RCC 7860 (cell line): ENCODE data around the gene ERMAP.
"Not testable (repeated sequence)": the region's sequence is repeated elsewhere in the genome, so short reads cannot be mapped to it uniquely, and the experiment has no call there.

Experiments
- DNase-seq: peaks from one replicate; pipeline ENCODE4 v3.0.0-alpha.2; 2015; ENCODE audit warnings: low spot score
- FAIRE-seq: peaks from 2 replicates; lab custom pipeline; 2012; peaks lifted over from hg19 to GRCh38; lab: Jason Lieb, UNC

ERMAP gene

GRCh38 chr1:42844592-42845140 is 27.7 kb downstream of the ERMAP start:
- FAIRE-seq (no peak), DNase-seq (no peak)

GRCh38 chr1:42845193-42845592 is 28.3 kb downstream of the ERMAP start:
- FAIRE-seq = no peak

GRCh38 chr1:42845866-42846256 is 28.9 kb downstream of the ERMAP start:
- DNase-seq = no peak
- FAIRE-seq = no peak

More at GRCh38 chr1:42845193-42845592, 28.3 kb downstream of the ERMAP start:
- no peak for DNase-seq

GRCh38 chr1:42846257-42847110 is 29.6 kb downstream of the ERMAP start, which contains the start of gene ZNF691:
Gene ZNF691 (plus strand): TSS chr1:42846613. CDS start chr1:42849659, 3,046 bp downstream.
- peak; percentile 87 for FAIRE-seq
- peak; percentile 95 for DNase-seq

GRCh38 chr1:42847111-42847595 is 30.2 kb downstream of the ERMAP start:
- FAIRE-seq = no peak
- DNase-seq = no peak

- DNase-seq (no peak), FAIRE-seq (no peak)
Observed at GRCh38 chr1:42847721-42848460, 31.0 kb downstream of the ERMAP start.

- DNase-seq (no peak), FAIRE-seq (no peak)
Observed at GRCh38 chr1:42848823-42849537, 32.1 kb downstream of the ERMAP start.

GRCh38 chr1:42849944-42850343 is 33.0 kb downstream of the ERMAP start:
- DNase-seq (no peak), FAIRE-seq (no peak)

GRCh38 chr1:42851420-42851819 is 34.5 kb downstream of the ERMAP start:
- FAIRE-seq (no peak), DNase-seq (no peak)

- DNase-seq = no peak
- FAIRE-seq = no peak
Observed at GRCh38 chr1:42851960-42852607, 35.2 kb downstream of the ERMAP start.

GRCh38 chr1:42852608-42852980 is 35.7 kb downstream of the ERMAP start:
- no peak for FAIRE-seq
- no peak for DNase-seq

GRCh38 chr1:42853116-42853884 is 36.4 kb downstream of the ERMAP start:
- FAIRE-seq (no peak), DNase-seq (no peak)

GRCh38 chr1:42856554-42856953 is 39.6 kb downstream of the ERMAP start:
- not testable (repeated sequence) for FAIRE-seq

GRCh38 chr1:42859366-42859765 is 42.4 kb downstream of the ERMAP start:
- DNase-seq, FAIRE-seq: not testable (repeated sequence)

More at GRCh38 chr1:42856554-42856953, 39.6 kb downstream of the ERMAP start:
- DNase-seq = not testable (repeated sequence)

- DNase-seq (no peak), FAIRE-seq (no peak)
Observed at GRCh38 chr1:42860339-42861013, 43.6 kb downstream of the ERMAP start.

- DNase-seq (no peak), FAIRE-seq (no peak)
Observed at GRCh38 chr1:42861014-42861399, 44.1 kb downstream of the ERMAP start.

- FAIRE-seq (no peak), DNase-seq (no peak)
Observed at GRCh38 chr1:42866549-42866948, 49.6 kb downstream of the ERMAP start.

GRCh38 chr1:42868466-42868865 is 51.5 kb downstream of the ERMAP start:
- FAIRE-seq, DNase-seq: not testable (repeated sequence)

- not testable (repeated sequence) for DNase-seq, FAIRE-seq
Observed at GRCh38 chr1:42869254-42869653, 52.3 kb downstream of the ERMAP start.
